Raji (cell line): ENCODE results near the gene NOPCHAP1.

Experiments used
- POLR2A ChIP-seq: IDR thresholded peaks from 2 replicates; pipeline ENCODE4 v1.6.1; 2011; ENCODE audit warnings: low read depth, low read length, control low read depth; ENCODE audit not compliant: insufficient read depth

The NOPCHAP1 gene

DNA sequence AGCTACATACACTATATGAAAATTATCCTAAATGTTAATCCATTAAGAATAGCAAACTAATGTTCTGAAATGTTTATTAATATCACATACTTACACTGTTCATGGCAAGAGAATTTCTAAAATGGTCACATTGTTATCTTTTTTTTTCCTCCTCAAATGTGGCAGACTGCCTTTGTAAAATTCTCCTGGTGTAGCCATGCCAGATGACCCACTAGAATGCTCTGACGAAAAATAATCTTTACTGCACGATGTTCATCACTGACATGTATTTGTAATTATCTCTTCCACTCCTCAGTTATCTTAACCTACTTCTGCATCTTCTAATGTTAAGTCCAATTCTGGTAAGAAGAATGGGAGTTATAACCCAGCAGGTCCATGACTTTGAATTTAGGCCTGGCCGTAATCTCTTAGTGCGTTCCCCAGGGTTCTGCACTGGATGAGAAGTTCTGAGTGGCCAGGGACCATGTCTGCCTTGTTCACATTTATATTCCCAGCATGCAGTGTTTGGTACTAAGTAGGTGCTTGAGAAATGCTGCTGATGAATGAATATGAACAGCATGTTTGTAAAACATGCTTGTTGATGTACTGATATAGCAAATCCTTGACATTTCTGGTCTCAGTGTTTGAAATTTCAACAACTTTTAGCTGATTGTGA is 46.7 kb downstream of the NOPCHAP1 start:
- TF ChIP-seq POLR2A = no peak

DNA sequence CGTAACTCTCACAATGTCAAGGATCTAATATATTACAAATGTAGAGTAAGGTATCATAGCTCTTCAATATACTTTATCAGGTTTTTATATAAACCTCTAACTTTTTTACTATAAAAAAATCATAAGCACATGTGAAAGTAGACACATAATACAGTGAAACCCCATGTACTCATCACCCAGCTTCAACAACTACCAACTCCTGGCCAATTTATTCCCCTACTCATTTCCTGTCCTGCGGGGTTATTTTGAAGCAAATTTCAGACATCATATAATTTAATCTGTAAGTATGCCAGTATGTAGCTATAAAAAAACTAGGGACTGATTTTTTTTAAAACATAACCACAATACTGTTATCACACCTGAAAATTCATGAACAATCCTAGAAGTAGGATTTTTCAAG is 47.7 kb downstream of the NOPCHAP1 start:
- TF ChIP-seq POLR2A = no peak
